ENCODE data around the gene SV2B. TPM values are rescaled to one million over a fixed set of nuclear protein-coding genes. Genes with fewer than 3 reads are reported as not detected.

Gene SV2B
- total RNA-seq, 1 experiment from 2014 or later, result not detected

- no peak for TF ChIP-seq EZH2 (IDR thresholded peaks at IDR 0.05)
- no peak for TF ChIP-seq FOSL1 (IDR thresholded peaks at IDR 0.05; ENCODE audit: low read depth)
- no peak for TF ChIP-seq ELF1 (IDR thresholded peaks at IDR 0.05; ENCODE audit: borderline replicate concordance, low read depth)
Measured at GRCh38 chr15:91117375-91117774, 17.3 kb downstream of the SV2B start (continued).

- CTCF ChIA-PET, result no interaction called here
- Histone ChIP-seq H3K9ac (ENCODE audit: low read length) (no peak overlapping the region), H3K27ac (ENCODE audit: low read depth, low read length) (no peak overlapping the region), H3K27me3 (ENCODE audit: insufficient read depth, low read length) (peaks cover 30% of the 10 kb centered on the region; the same call in 1 of the 2 replicates), H3K4me2 (ENCODE audit: low read length) (no peak overlapping the region), H3K4me3 (replicated peaks in 1 of 2; ENCODE audit: low read depth in 1 of 2, low read length in 2 of 2) (no peak overlapping the region), H4K20me1 (ENCODE audit: insufficient read depth) (no peaks in the 10 kb centered on the region), H3K4me1 (ENCODE audit: control insufficient read depth in 1 of 2, insufficient read depth in 2 of 2, low read length in 2 of 2) (no peaks in the 10 kb centered on the region), H3K36me3 (ENCODE audit: control insufficient read depth in 1 of 2, insufficient read depth in 2 of 2, low read length in 2 of 2) (no peaks in the 10 kb centered on the region), H3K79me2 (ENCODE audit: insufficient read depth, low read length) (no peaks in the 10 kb centered on the region), H3K9me3 (ENCODE audit: control insufficient read depth in 1 of 2, insufficient read depth in 1 of 2, low read depth in 1 of 2, low read length in 2 of 2) (no peaks in the 10 kb centered on the region), H3K9me2 (ENCODE audit: insufficient read depth) (no peaks in the 10 kb centered on the region), H2AFZ (ENCODE audit: low read depth, low read length, poor library complexity, severe bottlenecking) (no peak overlapping the region)
- DNase-seq (ENCODE audit: low read depth, low spot score), result no peak
- TF ChIP-seq ZNF274 (IDR thresholded peaks at IDR 0.05; ENCODE audit: low read depth, low read length) (no peak), EZH2phosphoT487 (IDR thresholded peaks at IDR 0.05; ENCODE audit: borderline replicate concordance) (no peak), POLR2AphosphoS5 (IDR thresholded peaks at IDR 0.05; ENCODE audit: low read depth, low read length) (no peak), EZH2 (IDR thresholded peaks at IDR 0.05) (no peak), FOSL1 (IDR thresholded peaks at IDR 0.05; ENCODE audit: low read depth) (no peak), CEBPB (IDR thresholded peaks at IDR 0.05; ENCODE audit: low read depth) (no peak), ELF1 (IDR thresholded peaks at IDR 0.05; ENCODE audit: borderline replicate concordance, low read depth) (no peak), CTCF (IDR thresholded peaks at IDR 0.05 in 2 of 3, conservative IDR thresholded peaks at IDR 0.05 in 1 of 3; ENCODE audit: borderline replicate concordance in 1 of 3, insufficient read depth in 1 of 3, low read depth in 2 of 3, low read length in 2 of 3) (no peak), ZBTB33 (IDR thresholded peaks at IDR 0.05; ENCODE audit: extremely low read depth, insufficient replicate concordance, low read length) (no peak), EGR1 (IDR thresholded peaks at IDR 0.05; ENCODE audit: low read depth) (no peak), JUND (IDR thresholded peaks at IDR 0.05) (no peak), YY1 (IDR thresholded peaks at IDR 0.05; ENCODE audit: extremely low read depth, insufficient replicate concordance, low read depth, low read length) (no peak), POLR2A (IDR thresholded peaks at IDR 0.05; ENCODE audit: borderline replicate concordance, extremely low read depth, insufficient read depth, insufficient read length) (no peak), RAD21 (IDR thresholded peaks at IDR 0.05; ENCODE audit: low read depth) (no peak), ZFX (IDR thresholded peaks at IDR 0.05) (no peak)
- RAD21 ChIA-PET (ENCODE audit: low non-redundant PET in 1 of 2, low total read pairs in 2 of 2, uncharacterized antibody in 2 of 2, unreplicated experiment in 2 of 2), result no interaction called here
- POLR2A ChIA-PET, result no interaction called here
- intact Hi-C loops (cut with micrococcal nuclease), result no loop called here
- no TSS peak for BruUV-seq (replicated peaks)
- no peak for ATAC-seq
Measured at GRCh38 chr15:91118817-91119590, 18.9 kb downstream of the SV2B start.
